SH-SY5Y (cell line): ENCODE results near the gene HOXA6.

Experiments used
- GATA2 ChIP-seq: IDR thresholded peaks from 2 replicates; pipeline ENCODE4 v1.6.1; 2011; ENCODE audit warnings: mild to moderate bottlenecking, low read depth, low read length
- GATA3 ChIP-seq: IDR thresholded peaks from 2 replicates; pipeline ENCODE4 v1.6.1; 2011; ENCODE audit warnings: low read depth, mild to moderate bottlenecking, low read length, moderate library complexity

HOXA6 gene

GRCh38 chr7:27128034-27128433 lies 19.5 kb downstream of the HOXA6 start:
- TF ChIP-seq GATA2 (no peak), GATA3 (no peak)

DNA sequence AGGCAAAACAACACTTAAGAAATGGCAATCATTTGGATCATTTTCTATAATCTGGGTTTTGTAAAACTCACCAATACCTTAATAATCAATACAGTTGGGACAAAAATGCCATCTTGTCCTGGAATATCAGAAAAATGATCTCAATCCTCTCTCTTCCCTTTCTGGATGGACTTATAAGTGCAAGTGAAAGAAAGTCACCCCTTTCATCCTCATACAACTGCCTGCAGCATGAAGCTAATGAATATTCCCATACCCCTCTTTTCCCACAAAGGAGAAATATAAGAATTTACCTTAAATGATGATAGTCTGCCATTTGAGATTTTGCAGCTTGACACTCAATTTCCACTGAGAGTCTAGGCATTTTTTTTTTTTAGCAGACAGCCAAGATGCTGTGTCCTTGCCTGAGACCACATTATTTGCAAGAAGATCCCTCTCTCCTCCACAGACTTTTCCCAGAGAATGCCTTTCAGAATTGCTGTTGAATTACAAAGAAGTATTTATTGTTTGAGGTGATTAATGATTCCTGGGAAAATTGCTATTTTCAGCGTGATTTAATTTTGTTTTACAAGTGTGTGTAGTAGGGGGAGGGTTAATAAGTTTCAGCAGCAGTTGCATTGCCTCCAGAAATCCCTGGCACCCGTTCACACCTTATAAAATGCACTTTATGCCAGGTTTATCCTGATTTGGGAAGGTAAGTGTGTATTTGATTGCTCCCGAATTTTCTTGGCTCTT lies 20.8 kb downstream of the HOXA6 start:
- TF ChIP-seq GATA2, result no peak
- TF ChIP-seq GATA3, result no peak

DNA sequence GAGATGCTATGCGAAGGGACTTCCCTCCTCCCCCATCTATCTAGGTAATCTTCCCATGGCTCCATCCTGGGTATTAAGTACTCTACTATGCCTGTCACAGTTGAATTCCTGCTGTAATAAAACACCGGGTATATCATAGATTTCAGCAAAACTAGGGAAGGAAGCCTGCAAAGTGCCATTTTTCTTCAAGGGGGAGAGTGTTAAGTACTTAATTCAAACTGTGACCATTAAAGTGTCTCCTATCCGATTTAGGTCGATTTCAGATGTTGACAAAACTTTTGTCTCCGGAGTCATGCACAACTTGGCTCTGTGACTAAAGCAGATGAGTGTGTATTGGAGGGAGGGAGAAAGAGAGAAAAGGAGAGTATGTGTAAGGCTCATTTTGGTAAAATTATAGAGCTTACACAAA lies 21.6 kb downstream of the HOXA6 start:
- TF ChIP-seq GATA3 (no peak), GATA2 (no peak)

GRCh38 chr7:27124902-27125689 lies 22.5 kb downstream of the HOXA6 start:
- TF ChIP-seq GATA3 (no peak), GATA2 (no peak)

DNA sequence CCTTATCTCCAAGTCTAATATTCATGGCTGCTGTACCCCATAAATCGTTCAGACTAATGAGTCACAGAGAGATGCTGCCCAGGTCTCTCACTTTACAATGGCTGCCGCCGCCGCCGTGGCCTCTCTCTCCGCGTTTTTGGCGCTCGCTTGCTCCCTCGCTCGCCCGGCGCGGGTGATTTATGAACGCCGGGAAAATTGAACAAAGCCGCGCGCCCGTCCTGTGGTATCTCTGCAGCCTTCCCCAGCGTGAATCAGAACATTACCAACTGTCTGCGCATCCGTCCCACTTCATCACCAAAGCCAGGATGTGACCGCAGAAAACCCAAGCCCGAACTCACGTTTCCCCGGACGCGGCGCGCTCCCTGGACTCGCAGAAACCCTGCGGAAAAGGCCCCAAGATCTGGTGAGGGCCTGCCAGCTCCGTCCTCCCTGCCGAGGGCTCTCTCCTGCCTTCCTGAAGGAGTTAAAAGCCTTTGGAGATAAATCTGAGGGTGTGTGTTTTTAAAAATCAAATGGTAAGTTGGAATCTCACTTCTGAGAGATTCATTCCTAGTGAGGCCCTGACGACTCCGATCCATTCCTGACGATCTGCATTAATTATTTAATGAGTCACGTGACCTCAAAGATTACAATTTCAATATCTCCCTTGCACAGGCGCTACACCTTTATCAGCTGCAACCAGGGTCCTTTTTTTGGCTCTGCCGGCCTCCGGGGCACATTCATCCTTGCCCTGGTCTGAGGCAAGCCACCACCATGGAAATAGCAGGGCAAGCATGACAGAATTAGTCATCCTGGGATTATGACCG lies 23.3 kb downstream of the HOXA6 start:
- no peak for TF ChIP-seq GATA3
- TF ChIP-seq GATA2, result no peak

GRCh38 chr7:27123477-27124053 lies 24.0 kb downstream of the HOXA6 start:
- TF ChIP-seq GATA2 (no peak), GATA3 (no peak)

- no peak for TF ChIP-seq GATA3
- no peak for TF ChIP-seq GATA2
Observed at GRCh38 chr7:27123007-27123476, 24.5 kb downstream of the HOXA6 start.

DNA sequence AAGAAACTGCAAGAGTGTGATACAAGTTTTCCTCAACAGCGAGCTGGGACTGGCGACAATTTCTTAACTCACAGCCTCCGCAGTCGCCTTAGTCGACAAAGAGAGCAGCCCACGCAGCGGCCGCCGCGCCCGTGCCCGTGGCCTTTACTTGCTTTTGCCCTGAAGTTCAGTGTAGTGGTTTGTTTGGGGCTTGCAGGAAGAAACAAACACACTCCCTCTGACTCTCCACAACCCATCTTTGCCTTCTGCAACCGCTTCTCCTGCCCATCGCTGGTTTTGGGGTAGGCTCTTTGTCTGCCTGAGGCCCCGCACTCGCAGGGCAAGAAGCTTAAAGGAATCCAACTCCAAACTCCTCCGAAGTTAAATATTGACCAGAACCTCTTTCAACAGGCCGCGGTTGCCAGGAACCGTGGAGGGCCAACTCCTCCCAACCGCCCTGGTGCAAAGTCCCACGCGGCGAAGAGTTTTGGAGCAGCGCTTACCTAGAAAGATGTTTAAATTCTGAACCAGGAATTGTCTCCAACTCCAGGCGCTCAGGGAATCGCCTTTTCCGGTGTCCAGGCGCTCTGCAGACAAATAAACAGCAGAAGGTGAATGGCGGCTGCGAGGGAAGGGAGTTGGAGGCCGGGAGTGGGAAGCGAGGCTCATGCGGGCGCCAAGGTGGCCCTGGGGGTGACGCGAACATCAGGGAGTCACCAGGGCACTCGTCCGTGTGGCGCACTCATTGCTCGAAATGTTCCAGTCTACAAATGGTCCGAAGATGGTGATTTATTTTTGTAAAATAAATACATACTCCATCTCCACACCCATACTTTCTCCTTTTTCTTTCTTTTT lies 25.3 kb downstream of the HOXA6 start:
- no peak for TF ChIP-seq GATA3
- TF ChIP-seq GATA2, result no peak

- TF ChIP-seq GATA2 (no peak), GATA3 (no peak)
Observed at GRCh38 chr7:27121684-27122076, 25.9 kb downstream of the HOXA6 start.

- TF ChIP-seq GATA2 (no peak), GATA3 (no peak)
Observed at GRCh38 chr7:27119412-27119911, 28.1 kb downstream of the HOXA6 start.

GRCh38 chr7:27118580-27118979 lies 29.0 kb downstream of the HOXA6 start:
- TF ChIP-seq GATA3, result no peak
- no peak for TF ChIP-seq GATA2

DNA sequence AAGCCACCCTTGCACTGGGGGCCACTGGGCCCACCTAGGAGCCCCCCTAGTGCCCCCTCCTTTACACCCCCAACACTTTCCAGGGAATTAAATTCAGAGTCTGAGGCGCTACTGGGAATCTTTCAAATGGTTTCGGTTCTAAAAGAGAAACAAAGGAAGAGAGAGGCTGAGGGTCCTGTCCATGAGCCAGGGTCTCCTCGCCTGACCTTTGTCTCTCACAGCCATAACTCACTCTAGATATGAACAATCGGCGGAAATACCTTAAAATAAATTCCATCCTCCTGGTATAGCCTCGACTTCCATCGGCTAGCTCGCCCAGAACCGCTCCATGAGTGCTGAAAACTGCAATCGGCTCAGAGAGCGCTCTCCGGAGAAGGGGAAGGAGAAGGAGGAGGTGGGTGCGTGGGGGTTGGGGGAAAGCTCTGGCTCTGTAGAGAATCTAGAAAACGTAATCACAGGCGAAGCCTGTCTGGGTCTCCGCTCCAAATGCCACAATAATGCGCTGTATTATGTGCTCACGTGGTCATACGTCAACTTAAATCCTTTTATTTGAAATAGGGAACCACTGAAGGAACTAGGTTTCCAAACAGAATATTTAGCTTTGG lies 29.6 kb downstream of the HOXA6 start:
- TF ChIP-seq GATA2 (no peak), GATA3 (no peak)
